HG03442 (cell line): ENCODE results near the gene TCFL5.

Experiments
- ATAC-seq: cut with Tn5 transposase; IDR thresholded peaks from one replicate; pipeline ENCODE4 v1.9.1; 2021; ENCODE audit warnings: mild to moderate bottlenecking, moderate library complexity; ENCODE audit not compliant: unreplicated experiment

The TCFL5 gene

DNA sequence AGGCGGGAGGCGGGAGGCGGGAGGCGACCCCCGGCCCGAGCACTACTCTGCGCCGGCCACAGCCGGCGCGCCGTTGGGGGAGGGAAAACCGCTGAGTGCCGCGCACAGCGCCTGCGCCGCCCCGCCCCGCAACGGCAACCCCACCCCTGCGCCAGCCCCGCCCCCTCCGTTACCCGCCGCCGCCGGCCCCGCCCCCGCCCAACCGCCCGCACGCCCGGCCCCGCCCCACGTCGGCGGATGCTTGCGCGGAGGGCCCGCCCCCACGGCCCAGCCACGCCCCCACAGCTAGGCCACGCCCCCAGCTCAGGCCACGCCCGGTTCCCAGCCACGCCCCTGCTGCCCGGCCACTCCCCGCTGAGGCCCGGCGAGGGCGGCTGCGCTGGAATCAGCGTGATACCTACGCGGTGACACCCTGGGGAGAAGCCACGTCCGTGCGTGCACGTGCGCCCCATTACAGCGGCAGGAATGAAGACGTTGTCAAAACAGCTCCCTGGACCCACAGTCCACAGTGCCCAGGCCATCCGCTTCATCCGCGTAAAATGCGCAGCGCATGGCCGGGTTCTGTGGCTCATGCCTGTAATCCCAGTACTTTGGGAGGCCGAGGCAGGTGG lies at the start of gene TCFL5:
TCFL5 (minus strand) TSS at position 97 of the 611 bp plus-strand sequence. CDS start 152 bp downstream, outside the sequence.
- peak; percentile 51 for ATAC-seq

DNA sequence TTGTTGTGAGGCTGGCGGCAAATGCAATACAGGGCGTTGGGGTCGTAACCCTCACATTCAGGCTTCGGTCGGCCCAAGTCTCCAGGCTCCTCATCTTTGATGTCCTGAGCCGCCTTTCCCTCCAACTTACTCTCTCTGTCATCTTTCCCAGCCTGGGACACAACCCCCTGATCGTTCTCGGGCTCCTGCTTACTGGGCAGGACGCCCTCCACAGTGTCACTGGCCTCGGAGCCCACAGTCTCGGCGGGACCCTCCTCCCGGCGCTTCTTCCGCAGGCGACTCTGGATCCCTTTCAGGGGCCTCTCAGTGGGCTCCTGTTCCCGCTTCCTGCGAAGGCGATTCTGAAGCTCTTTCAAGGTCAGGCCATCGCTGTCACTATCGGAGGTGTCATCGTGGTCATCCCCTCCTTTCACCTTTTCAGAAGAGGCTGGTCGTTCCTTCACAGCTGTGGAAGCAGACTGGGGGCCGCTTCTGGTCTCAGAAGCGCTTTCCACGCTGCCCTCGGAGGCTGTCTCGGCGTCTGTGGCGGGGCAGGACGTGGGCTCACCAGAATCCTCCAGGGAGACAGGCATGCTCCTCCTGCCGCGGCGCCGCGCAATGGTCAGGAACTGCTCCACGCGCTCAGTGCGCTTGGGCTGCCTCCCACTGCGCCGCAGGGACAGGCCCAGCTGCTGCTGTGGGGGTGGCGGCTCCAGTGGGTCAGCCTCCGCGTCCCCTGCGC lies 49.3 kb upstream of the TCFL5 start:
- ATAC-seq, result no peak

- no peak for ATAC-seq
These were observed 48.7 kb upstream of the TCFL5 start for GRCh38 chr20:62910217-62910766.

- ATAC-seq, result no peak
These were observed 47.6 kb upstream of the TCFL5 start for GRCh38 chr20:62908971-62909791.

- ATAC-seq, result no peak
These were observed 46.0 kb upstream of the TCFL5 start for GRCh38 chr20:62907384-62908317.

DNA sequence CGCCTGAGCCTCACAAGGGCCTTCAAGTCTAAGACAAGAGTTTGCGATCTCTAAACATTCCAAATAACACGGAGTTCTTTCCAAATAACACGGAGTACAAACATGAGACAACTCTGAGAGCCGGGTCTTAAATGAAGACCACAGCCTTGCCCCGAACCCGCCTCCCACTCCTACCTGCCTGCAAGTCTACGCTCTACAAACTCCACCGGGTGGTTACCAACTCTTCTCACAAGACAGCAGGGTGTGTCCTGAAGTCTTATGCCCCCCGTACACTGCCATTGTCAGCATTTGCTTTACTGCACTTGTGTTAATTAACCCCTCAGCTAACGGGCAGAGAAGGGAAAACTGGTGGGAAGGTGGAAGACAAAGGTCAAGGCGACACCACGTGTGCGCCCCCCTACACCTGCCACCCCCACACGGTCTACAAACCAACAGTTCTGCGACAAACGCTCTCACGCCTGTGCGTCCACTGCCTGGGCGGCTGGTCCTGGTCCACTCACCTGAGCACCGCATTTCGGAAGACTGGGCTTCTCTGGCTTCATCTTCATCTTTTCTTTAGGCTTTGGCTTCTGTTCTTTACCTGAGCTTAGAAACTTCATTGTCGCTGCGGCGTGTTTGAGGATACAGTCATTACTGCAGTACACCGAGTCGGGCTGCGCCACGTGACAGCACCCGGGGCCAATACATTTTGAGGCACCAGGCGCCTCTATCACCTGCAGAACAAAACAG lies 45.2 kb upstream of the TCFL5 start:
- no peak for ATAC-seq

- no peak for ATAC-seq
These were observed 44.6 kb upstream of the TCFL5 start for GRCh38 chr20:62906209-62906608.

- ATAC-seq, result no peak
These were observed 44.0 kb upstream of the TCFL5 start for GRCh38 chr20:62905536-62906117.

DNA sequence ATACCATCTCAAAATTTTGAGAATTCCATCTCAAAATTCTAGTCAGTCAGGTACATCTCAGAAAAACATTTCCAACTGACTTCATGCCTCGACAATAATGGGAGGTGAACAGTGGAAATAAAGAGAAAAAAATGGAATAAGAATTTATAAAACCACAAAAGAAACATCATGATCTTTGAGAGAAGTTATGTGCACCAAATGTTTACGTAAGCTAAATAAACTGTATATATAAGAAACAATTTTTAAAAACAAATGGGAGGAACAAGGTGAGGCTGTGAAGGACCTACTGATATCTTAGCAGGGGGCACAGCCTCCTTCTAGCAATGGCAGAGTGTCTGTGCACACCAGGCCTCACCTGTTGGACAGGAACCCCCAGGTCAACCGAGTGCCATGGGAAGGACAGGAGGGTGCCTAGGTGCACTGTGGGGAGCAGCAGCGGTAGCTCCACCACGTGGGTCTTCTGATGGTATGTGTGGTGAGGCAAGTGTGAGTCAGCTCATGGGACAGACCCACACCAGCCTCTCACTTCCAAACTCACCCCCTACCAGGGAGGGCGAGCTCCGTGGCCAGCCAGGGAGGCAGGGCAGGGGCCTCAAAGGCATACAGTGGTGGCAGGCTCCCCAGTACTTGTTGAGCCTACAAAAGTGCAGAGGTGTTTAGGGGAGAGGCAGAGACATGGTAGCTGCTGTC lies 41.4 kb upstream of the TCFL5 start:
- no peak for ATAC-seq

DNA sequence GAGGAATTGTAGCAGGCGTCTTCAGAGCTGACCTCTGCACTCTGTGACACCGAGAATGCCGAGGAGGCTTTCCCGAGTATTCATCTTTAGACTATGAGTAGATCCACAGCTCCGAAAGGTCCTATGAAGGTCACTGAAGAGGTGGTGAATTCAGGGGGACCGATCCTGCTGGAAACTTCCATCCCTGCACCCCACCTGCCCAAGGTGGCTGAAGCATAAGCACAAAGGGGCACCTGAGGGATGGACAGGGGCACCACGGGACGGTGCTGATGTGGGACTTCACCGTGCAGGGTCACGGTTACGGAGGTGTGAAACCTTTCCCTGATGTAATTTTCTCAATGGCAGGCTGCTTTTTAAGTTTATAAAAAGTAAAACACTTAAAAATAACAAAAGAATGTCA lies 40.3 kb upstream of the TCFL5 start:
- no peak for ATAC-seq

- ATAC-seq, result no peak
These were observed 39.3 kb upstream of the TCFL5 start for GRCh38 chr20:62900692-62901584.

- ATAC-seq, result peak; percentile 78
These were observed 38.5 kb upstream of the TCFL5 start for GRCh38 chr20:62900052-62900691.

- no peak for ATAC-seq
These were observed 38.0 kb upstream of the TCFL5 start for GRCh38 chr20:62899633-62900051.

DNA sequence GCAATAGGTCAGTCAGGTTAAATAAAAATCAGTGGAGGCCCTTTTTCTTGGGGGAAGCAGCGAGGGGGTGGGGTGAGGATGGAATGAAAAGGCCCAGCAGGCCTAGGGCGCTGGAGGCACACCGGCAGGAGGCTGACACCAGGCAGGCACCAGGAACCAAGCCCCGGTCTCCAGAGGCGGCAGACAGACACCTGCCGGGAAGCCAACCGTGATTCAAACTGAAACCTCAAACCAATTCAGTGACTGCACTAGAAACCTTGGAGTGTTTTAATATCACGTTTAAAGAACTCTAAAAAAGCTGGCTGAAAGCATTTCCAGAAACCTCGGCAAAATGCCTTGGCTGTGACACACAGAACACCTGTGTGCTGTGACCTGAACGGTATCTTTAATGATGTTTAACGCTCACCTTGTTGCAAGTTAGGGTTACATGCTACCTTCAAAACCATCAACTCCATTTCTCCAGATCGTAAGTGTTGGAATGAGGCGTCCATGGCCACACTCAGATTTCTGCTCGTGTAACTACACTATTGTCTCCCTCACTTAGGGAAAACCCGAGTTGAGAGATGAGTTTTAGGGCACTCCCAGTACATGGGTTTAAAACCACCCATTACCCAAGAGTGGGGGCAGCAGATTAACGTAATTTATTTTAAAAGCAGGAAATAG lies 37.5 kb upstream of the TCFL5 start:
- ATAC-seq, result no peak

DNA sequence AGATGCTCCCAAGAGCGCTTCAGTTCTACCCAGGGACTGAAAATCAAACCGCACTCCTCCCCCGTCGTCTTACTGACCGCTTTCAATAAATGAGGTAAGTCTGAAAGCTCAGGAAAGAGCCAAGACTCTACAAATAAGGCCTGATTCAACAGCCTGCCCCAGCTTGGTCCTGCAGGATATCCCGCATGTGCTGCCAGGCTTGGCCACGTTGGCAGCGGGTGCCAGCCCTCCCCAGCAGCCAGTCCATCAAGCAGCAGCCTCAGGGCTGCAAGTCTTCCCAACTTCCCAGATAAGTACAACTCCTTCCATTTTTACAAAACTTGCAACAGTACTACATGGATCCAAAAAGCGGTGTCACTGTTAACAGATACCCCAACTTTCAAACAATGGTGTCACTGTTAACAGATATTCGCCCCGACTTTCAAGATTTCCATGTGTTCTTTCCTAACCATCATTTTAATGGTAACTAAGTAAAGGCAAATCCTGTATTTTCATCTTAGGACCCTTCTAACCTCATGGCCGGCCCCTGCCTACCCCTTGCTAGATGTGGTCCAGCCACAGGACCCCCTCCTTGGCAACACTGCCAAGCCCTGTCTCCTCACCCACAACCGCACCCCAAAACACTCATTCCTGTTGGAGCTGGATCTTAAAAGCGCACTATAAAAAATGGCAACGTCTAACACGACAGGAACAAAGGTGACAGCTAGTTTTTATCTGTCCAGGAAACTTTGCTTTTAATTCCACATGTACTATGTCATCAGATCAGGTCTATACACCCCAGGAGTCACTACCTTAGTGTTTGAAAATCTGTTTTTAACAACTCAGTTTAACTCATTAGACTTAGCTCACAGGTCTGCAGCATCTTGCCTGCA lies 36.7 kb upstream of the TCFL5 start:
- ATAC-seq, result no peak

GRCh38 chr20:62897666-62898065 lies 36.0 kb upstream of the TCFL5 start:
- no peak for ATAC-seq
